Upper lobe of left lung (tissue), 4 donors: ENCODE results near the gene DPY19L2.

ENCODE experiments used
- CTCF ChIP-seq, 6 experiments: fragments of 450-650 bp in 4 of 6; fragments of 200-600 bp in 2 of 6; sonication (generic) in 2 of 6; IDR thresholded peaks; one replicate each; pipeline ENCODE4 v1.5.1; 2016 to 2019; ENCODE audit warnings: antibody characterized with exemption in 6 of 6
- EP300 ChIP-seq, 4 donors: sonication (generic); formaldehyde crosslinking; IDR thresholded peaks; one replicate each; pipeline ENCODE4 v1.5.1; 2017; ENCODE audit warnings: antibody characterized with exemption in 4 of 4, control low read depth in 2 of 4
- POLR2A ChIP-seq, 4 donors: fragments of 450-650 bp; IDR thresholded peaks; one replicate each; pipeline ENCODE4 v1.5.1; 2016 to 2017; ENCODE audit warnings: antibody characterized with exemption in 4 of 4, mild to moderate bottlenecking in 2 of 4
- POLR2AphosphoS5 ChIP-seq, 2 donors: sonication (generic); formaldehyde crosslinking; IDR thresholded peaks; one replicate each; pipeline ENCODE4 v1.5.1; 2017; ENCODE audit warnings: antibody characterized with exemption in 2 of 2

- TF ChIP-seq CTCF (IDR thresholded peaks at IDR 0.05) (no peak), EP300 (IDR thresholded peaks at IDR 0.05) (no peak), POLR2A (IDR thresholded peaks at IDR 0.05) (no peak), POLR2AphosphoS5 (IDR thresholded peaks at IDR 0.05) (no peak)
These were observed at the start of gene DPY19L2 for GRCh38 chr12:63668028-63668799.
